Peyer's patch (tissue), 4 donors: ENCODE results near the gene NATD1.

Experiments used
- POLR2A ChIP-seq, 2 donors: fragments of 450-650 bp; IDR thresholded peaks; one replicate each; pipeline ENCODE4 v1.5.1; 2017; ENCODE audit warnings: antibody characterized with exemption in 2 of 2, mild to moderate bottlenecking in 2 of 2, moderate library complexity in 2 of 2
- TF ChIP-seq, protein P1 (sequence below), 6 experiments: fragments of 450-650 bp in 4 of 6; fragments of 200-600 bp in 2 of 6; sonication (generic) in 1 of 6; IDR thresholded peaks; one replicate each; pipeline ENCODE4 v1.5.1; 2017 to 2019; ENCODE audit warnings: antibody characterized with exemption in 6 of 6, mild to moderate bottlenecking in 3 of 6, moderate library complexity in 1 of 6

DNA sequence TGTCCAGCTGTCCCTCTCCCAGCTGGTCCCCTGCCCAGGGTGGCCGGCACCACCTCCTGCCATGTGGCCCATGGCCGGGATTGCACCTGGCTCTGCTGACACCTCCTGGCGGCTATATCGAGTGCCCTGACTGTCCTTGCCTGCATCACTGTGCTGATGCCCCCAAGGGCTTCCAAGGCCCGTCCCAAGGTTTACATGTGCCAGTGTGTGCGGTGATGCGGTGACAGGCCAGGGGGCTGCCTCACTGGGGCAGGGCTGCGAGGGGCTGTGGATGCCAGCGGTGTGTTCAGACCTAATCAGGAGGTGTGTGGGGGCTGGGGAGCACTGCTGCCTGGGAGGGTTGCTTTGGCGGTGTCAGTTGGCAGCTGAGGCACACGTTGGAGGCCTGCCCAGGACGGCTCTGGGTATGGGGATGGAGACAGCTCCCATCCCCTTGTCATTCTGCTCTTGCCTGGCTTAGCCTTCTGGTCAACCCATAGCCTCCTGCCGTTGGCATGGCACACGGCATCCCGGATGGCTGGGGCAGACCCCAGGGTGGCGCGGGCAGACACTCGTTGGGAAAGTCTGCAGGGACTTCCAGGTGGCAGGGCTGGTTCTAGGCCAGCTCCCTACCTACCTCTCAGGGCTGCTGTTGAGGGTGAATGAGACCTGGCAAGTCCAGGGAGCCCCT, 36.8 kb upstream of the NATD1 start:
- no peak for TF ChIP-seq POLR2A (IDR thresholded peaks at IDR 0.05)
- TF ChIP-seq, protein P1, sequence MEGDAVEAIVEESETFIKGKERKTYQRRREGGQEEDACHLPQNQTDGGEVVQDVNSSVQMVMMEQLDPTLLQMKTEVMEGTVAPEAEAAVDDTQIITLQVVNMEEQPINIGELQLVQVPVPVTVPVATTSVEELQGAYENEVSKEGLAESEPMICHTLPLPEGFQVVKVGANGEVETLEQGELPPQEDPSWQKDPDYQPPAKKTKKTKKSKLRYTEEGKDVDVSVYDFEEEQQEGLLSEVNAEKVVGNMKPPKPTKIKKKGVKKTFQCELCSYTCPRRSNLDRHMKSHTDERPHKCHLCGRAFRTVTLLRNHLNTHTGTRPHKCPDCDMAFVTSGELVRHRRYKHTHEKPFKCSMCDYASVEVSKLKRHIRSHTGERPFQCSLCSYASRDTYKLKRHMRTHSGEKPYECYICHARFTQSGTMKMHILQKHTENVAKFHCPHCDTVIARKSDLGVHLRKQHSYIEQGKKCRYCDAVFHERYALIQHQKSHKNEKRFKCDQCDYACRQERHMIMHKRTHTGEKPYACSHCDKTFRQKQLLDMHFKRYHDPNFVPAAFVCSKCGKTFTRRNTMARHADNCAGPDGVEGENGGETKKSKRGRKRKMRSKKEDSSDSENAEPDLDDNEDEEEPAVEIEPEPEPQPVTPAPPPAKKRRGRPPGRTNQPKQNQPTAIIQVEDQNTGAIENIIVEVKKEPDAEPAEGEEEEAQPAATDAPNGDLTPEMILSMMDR (IDR thresholded peaks at IDR 0.05) = no peak
